A549 (cell line): Measurements from ENCODE around the gene CPLX4. TPM values are rescaled to one million over a fixed set of nuclear protein-coding genes. Genes with fewer than 3 reads are reported as not detected.

Source experiments
- ATAC-seq, 2 experiments: fragments of 200-7000 bp in 1 of 2; fragments of >200 bp in 1 of 2; cut with Nextera tagmentation in 1 of 2; cut with Tn5 transposase in 1 of 2; 3 replicates each; pipeline versions ENCODE4 v1.8.0 to v1.9.1; 2018 to 2020; ENCODE audit warnings: mild to moderate bottlenecking in 1 of 2, moderate library complexity in 1 of 2
- CTCF ChIA-PET: fragments of 300-600 bp; sonication (Branson Sonifier 250); formaldehyde crosslinking; extraction: SDS; loops from one replicate; lab custom pipeline; 2021; ENCODE audit warnings: antibody characterized with exemption, inconsistent platforms; lab: Yijun Ruan, JAX
- POLR2A ChIA-PET: fragments of 350-600 bp; formaldehyde crosslinking; extraction: SDS; loops from one replicate; lab custom pipeline; 2021; ENCODE audit warnings: antibody characterized with exemption, inconsistent platforms; lab: Yijun Ruan, JAX
- DNase-seq, 2 experiments: peaks; one replicate each; pipeline versions ENCODE4 v3.0.0 to v3.0.0-alpha.2; 2011 to 2016; ENCODE audit warnings: low read depth in 1 of 2, low spot score in 1 of 2
- FAIRE-seq: peaks from 2 replicates; lab custom pipeline; 2011; peaks lifted over from hg19 to GRCh38; lab: Jason Lieb, UNC
- H3K27ac ChIP-seq, 2 experiments: fragments of >200 bp; sonication (Bioruptor Twin); formaldehyde crosslinking; 3 replicates each; pipeline ENCODE4 v1.5.1; 2016 to 2017
- H3K4me1 ChIP-seq: fragments of >200 bp; sonication (Bioruptor Twin); formaldehyde crosslinking; 3 replicates; pipeline ENCODE4 v1.6.1; 2016
- H3K4me2 ChIP-seq: fragments of >200 bp; sonication (Bioruptor Twin); formaldehyde crosslinking; 3 replicates; pipeline ENCODE4 v1.6.1; 2016
- H3K4me3 ChIP-seq: fragments of >200 bp; sonication (Bioruptor Twin); formaldehyde crosslinking; 3 replicates; pipeline ENCODE4 v1.5.1; 2016
- H3K9me3 ChIP-seq: fragments of >200 bp; sonication (Bioruptor Twin); formaldehyde crosslinking; 3 replicates; pipeline ENCODE4 v1.6.1; 2016
- ATOH8 ChIP-seq: fragments of 250-450 bp; sonication (Bioruptor Pico); IDR thresholded peaks from 2 replicates; pipeline ENCODE4 v1.5.0; 2020; ENCODE audit warnings: low read depth, mild to moderate bottlenecking, moderate library complexity
- BCL3 ChIP-seq: fragments of >200 bp; sonication (Bioruptor Twin); formaldehyde crosslinking; IDR thresholded peaks from 3 replicates; pipeline ENCODE4 v1.6.1; 2016
- CBX2 ChIP-seq: fragments of 200-600 bp; sonication (generic); IDR thresholded peaks from 2 replicates; pipeline ENCODE4 v1.6.1; 2016; ENCODE audit warnings: low read depth, mild to moderate bottlenecking, borderline replicate concordance
- CBX8 ChIP-seq: fragments of 200-600 bp; sonication (generic); IDR thresholded peaks from 2 replicates; pipeline ENCODE4 v1.6.1; 2016
- CEBPB ChIP-seq, 2 experiments: fragments of >200 bp in 1 of 2; sonication (Bioruptor Twin) in 1 of 2; formaldehyde crosslinking in 1 of 2; IDR thresholded peaks; 2 replicates each; pipeline ENCODE4 v1.6.1; 2012 to 2016
- E2F6 ChIP-seq: IDR thresholded peaks from 2 replicates; pipeline ENCODE4 v1.6.1; 2012; ENCODE audit warnings: low read depth, borderline replicate concordance
- ESRRA ChIP-seq: fragments of 150-350 bp; IDR thresholded peaks from 2 replicates; pipeline ENCODE4 v1.6.1; 2014; ENCODE audit warnings: mild to moderate bottlenecking, low read length, borderline replicate concordance
- FOSB ChIP-seq: fragments of 250-450 bp; sonication (Bioruptor Pico); IDR thresholded peaks from 2 replicates; pipeline ENCODE4 v1.5.0; 2020; ENCODE audit warnings: mild to moderate bottlenecking, moderate library complexity
- FOXS1 ChIP-seq: fragments of 250-450 bp; sonication (Bioruptor Pico); IDR thresholded peaks from 2 replicates; pipeline ENCODE4 v1.5.0; 2020; ENCODE audit warnings: mild to moderate bottlenecking, moderate library complexity
- HEYL ChIP-seq: fragments of 250-450 bp; sonication (Bioruptor Pico); IDR thresholded peaks from 2 replicates; pipeline ENCODE4 v1.8.0; 2021; ENCODE audit warnings: mild to moderate bottlenecking, moderate library complexity
- HOXA7 ChIP-seq: fragments of 250-450 bp; sonication (Bioruptor Pico); IDR thresholded peaks from 2 replicates; pipeline ENCODE4 v1.5.0; 2020; ENCODE audit warnings: mild to moderate bottlenecking, moderate library complexity
- JUN ChIP-seq, 2 experiments: fragments of >200 bp; sonication (Bioruptor Twin); formaldehyde crosslinking; IDR thresholded peaks; 2 replicates in 1 of 2; 3 replicates in 1 of 2; pipeline ENCODE4 v1.6.1; 2016 to 2017
- KDM5A ChIP-seq: fragments of 200-600 bp; sonication (generic); IDR thresholded peaks from 2 replicates; pipeline ENCODE4 v1.6.1; 2016; ENCODE audit warnings: antibody characterized with exemption, mild to moderate bottlenecking
- MAFK ChIP-seq: fragments of 450-650 bp; IDR thresholded peaks from 2 replicates; pipeline ENCODE4 v1.6.1; 2014; ENCODE audit not compliant: partially characterized antibody
- MAX ChIP-seq: IDR thresholded peaks from 2 replicates; pipeline ENCODE4 v1.6.1; 2012
- MAZ ChIP-seq: fragments of 150-350 bp; IDR thresholded peaks from 2 replicates; pipeline ENCODE4 v1.6.1; 2014; ENCODE audit warnings: antibody characterized with exemption, low read depth, low read length, borderline replicate concordance
- NFE2L2 ChIP-seq: fragments of 150-350 bp; conservative IDR thresholded peaks from 2 replicates; pipeline ENCODE4 v1.6.1; 2014; ENCODE audit warnings: low read length
- NR3C1 ChIP-seq: fragments of >200 bp; sonication (Bioruptor Twin); formaldehyde crosslinking; IDR thresholded peaks from 3 replicates; pipeline ENCODE4 v1.6.1; 2017
- PHF8 ChIP-seq: fragments of 200-600 bp; sonication (generic); IDR thresholded peaks from 2 replicates; pipeline ENCODE4 v1.6.1; 2016; ENCODE audit warnings: low read depth, mild to moderate bottlenecking, antibody characterized with exemption, moderate library complexity, borderline replicate concordance
- POLR2A ChIP-seq: IDR thresholded peaks from 2 replicates; pipeline ENCODE4 v1.6.1; 2012; ENCODE audit warnings: mild to moderate bottlenecking, low read length
- RNF2 ChIP-seq: fragments of 200-600 bp; sonication (generic); IDR thresholded peaks from 2 replicates; pipeline ENCODE4 v1.6.1; 2016; ENCODE audit warnings: low read depth, mild to moderate bottlenecking, antibody characterized with exemption, moderate library complexity, borderline replicate concordance
- SMC3 ChIP-seq: fragments of >200 bp; sonication (Bioruptor Twin); formaldehyde crosslinking; IDR thresholded peaks from 3 replicates; pipeline ENCODE4 v1.6.1; 2018; ENCODE audit warnings: inconsistent platforms
- ZC3H11A ChIP-seq: fragments of 450-650 bp; IDR thresholded peaks from 2 replicates; pipeline ENCODE4 v1.6.1; 2014; ENCODE audit warnings: antibody characterized with exemption, mild to moderate bottlenecking
- ZNF302 ChIP-seq: fragments of 250-450 bp; sonication (Bioruptor Pico); IDR thresholded peaks from 2 replicates; pipeline ENCODE4 v1.9.0; 2021; ENCODE audit warnings: inconsistent platforms, mild to moderate bottlenecking, moderate library complexity
- WGBS: methylation state at CpG from one replicate; pipeline ENCODE4 v1.1.6; 2017; ENCODE audit errors: missing lambda C conversion rate; 5-methylcytosine and 5-hydroxymethylcytosine counted together
- polyA plus RNA-seq, 4 experiments: library from polyadenylated mRNA; depleted of rRNA in 3 of 4; stranded (reverse); fragments of >200 nt; fragmentation: RNase III in 1 of 4; extraction: RNeasy Plus Mini Kit Qiagen cat#74134 plus additional on column Dnase treatment in 1 of 4; gene quantifications; 2 replicates in 3 of 4; 3 replicates in 1 of 4; pipeline ENCODE4 v1.2.3, GENCODE V29; 2011 to 2017

The CPLX4 gene
- polyA plus RNA-seq, 2 of the 4 experiments (the other 2 are of a cell fraction): not detected

GRCh38 chr18:59359576-59359952 is 41.1 kb upstream of the CPLX4 start:
- H3K4me2 ChIP-seq: peak overlapping the region; percentile 65
- peak; percentile 45 to 60; a peak in 5 of 6 replicates for ATAC-seq

GRCh38 chr18:59358712-59359575 is 40.5 kb upstream of the CPLX4 start, which contains the start of gene LMAN1:
Gene LMAN1, minus strand, starts transcription at chr18:59359265. Its CDS starts 21 bp downstream, at chr18:59359244.
- ATAC-seq (peak; percentile 97 to 99), FAIRE-seq (no peak), DNase-seq (peak; percentile 81 to 86)
- Histone ChIP-seq H3K4me2 (peak within 1 kb of the TSS; percentile 90), H3K9me3 (no peaks in the 10 kb centered on the region), H3K4me3 (peak within 1 kb of the TSS; percentile 90), H3K4me1 (peaks cover 17% of the 10 kb centered on the region; the same call in 2 of the 3 replicates), H3K27ac (peak within 1 kb of the TSS; percentile 89 to 97)
- 1% methylated on average over 16 of the region's 76 CpGs for WGBS
- ChIA-PET POLR2A (no interaction called here), CTCF (interaction anchor here (1.3 to 1.8 kb wide), 3 partner anchors 43 to 590 kb away, joined by 3 to 8 read pairs (median 5); no protein-coding TSS in a partner anchor)
- TF ChIP-seq POLR2A (peak; percentile 78), MAFK (no peak), FOSB (no peak), KDM5A (peak; percentile 68; the same call in 1 of the 2 replicates), NFE2L2 (no peak), CEBPB (IDR thresholded peaks at IDR 0.05) (no peak), JUN (IDR thresholded peaks at IDR 0.05) (peak; percentile 33 to 55; a peak in 2 of 5 replicates), CBX8 (no peak), PHF8 (peak; percentile 45; the same call in 1 of the 2 replicates), BCL3 (peak; percentile 71; the same call in 2 of the 3 replicates), E2F6 (peak; percentile 48; the same call in 1 of the 2 replicates), MAX (peak; percentile 47; the same call in 1 of the 2 replicates)

More at GRCh38 chr18:59359576-59359952, 41.1 kb upstream of the CPLX4 start:
- Histone ChIP-seq H3K4me3 (peak overlapping the region; percentile 90), H3K4me1 (peaks cover 17% of the 10 kb centered on the region; the same call in 2 of the 3 replicates), H3K27ac (peak overlapping the region in 1 of 2 experiments; percentile 57; a peak in 3 of 6 replicates), H3K9me3 (no peaks in the 10 kb centered on the region)
- TF ChIP-seq HEYL (CRISPR knock-in tag) (no peak), RNF2 (0 out of 2 replicates have a peak, but pooled peaks have one; percentile 43)
- POLR2A ChIA-PET: no interaction called here
- CTCF ChIA-PET: interaction anchor here (1.3 to 1.8 kb wide), 3 partner anchors 43 to 591 kb away, joined by 3 to 8 read pairs (median 5); no protein-coding TSS in a partner anchor
- DNase-seq: no peak
- 0% methylated on average over 3 of the region's 4 CpGs for WGBS
- no peak for FAIRE-seq

GRCh38 chr18:59358414-59358711 is 39.9 kb upstream of the CPLX4 start:
- FAIRE-seq (no peak), DNase-seq (peak in 1 of 2 experiments; percentile 19), ATAC-seq (peak in 1 of 2 experiments; percentile 51; a peak in 4 of 6 replicates)
- Histone ChIP-seq H3K9me3 (no peaks in the 10 kb centered on the region), H3K4me1 (peaks cover 17% of the 10 kb centered on the region; the same call in 2 of the 3 replicates), H3K4me2 (peak overlapping the region; percentile 90), H3K4me3 (peak overlapping the region; percentile 90), H3K27ac (peak overlapping the region; percentile 89 to 97)
- ChIA-PET POLR2A (no interaction called here), CTCF (interaction anchor here (1.7 kb wide), 1 partner anchor 274 kb away, joined by 5 read pairs; no protein-coding TSS in a partner anchor)
- WGBS: 4% methylated on average over 4 of the region's 8 CpGs
- TF ChIP-seq HEYL (CRISPR knock-in tag) (no peak), ATOH8 (CRISPR knock-in tag) (no peak), MAZ (no peak), ZNF302 (CRISPR knock-in tag) (no peak), ESRRA (no peak), NR3C1 (no peak), PHF8 (no peak), CBX2 (no peak), BCL3 (no peak), ZC3H11A (no peak), E2F6 (no peak), HOXA7 (CRISPR knock-in tag) (no peak), MAX (no peak), SMC3 (no peak), FOSB (no peak), FOXS1 (no peak)
